GM18505 (cell line): ENCODE results near the gene OPRD1.
"Not testable (repeated sequence)": the region's sequence is repeated elsewhere in the genome, so short reads cannot be mapped to it uniquely, and the experiment has no call there.

Source experiments
- ATAC-seq: cut with Tn5 transposase; IDR thresholded peaks from one replicate; pipeline ENCODE4 v1.9.1; 2021; ENCODE audit not compliant: unreplicated experiment
- POLR2A ChIP-seq: IDR thresholded peaks from 4 replicates; pipeline ENCODE4 v1.6.1; 2011; ENCODE audit warnings: borderline replicate concordance; ENCODE audit not compliant: insufficient read depth, insufficient read length; ENCODE audit errors: extremely low read depth

Gene OPRD1

GRCh38 chr1:28869952-28870351, 58.0 kb downstream of the OPRD1 start:
- ATAC-seq, result no peak
- no peak for TF ChIP-seq POLR2A

- no peak for TF ChIP-seq POLR2A
- ATAC-seq, result no peak
These were observed 59.8 kb downstream of the OPRD1 start for GRCh38 chr1:28871631-28872401.

DNA sequence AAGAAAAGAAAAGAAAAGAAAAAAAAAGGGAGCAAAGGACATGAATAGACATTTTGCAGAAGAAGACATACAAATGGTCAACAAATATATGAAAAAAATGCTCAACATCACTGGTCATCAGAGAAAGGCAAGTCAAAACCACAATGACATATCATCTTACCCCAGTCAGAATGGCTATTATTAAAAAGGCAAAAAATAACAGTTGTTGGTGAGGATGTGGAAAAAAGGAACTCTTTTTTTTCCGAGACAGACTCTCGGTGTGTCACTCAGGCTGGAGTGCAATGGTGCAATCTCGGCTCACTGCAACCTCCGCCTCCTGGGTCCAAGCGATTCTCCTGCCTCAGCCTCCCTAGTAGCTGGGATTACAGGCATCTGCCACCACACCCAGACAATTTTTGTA, 63.2 kb downstream of the OPRD1 start:
- not testable (repeated sequence) for ATAC-seq

- no peak for TF ChIP-seq POLR2A
- no peak for ATAC-seq
These were observed 65.3 kb downstream of the OPRD1 start for GRCh38 chr1:28877132-28877781.

DNA sequence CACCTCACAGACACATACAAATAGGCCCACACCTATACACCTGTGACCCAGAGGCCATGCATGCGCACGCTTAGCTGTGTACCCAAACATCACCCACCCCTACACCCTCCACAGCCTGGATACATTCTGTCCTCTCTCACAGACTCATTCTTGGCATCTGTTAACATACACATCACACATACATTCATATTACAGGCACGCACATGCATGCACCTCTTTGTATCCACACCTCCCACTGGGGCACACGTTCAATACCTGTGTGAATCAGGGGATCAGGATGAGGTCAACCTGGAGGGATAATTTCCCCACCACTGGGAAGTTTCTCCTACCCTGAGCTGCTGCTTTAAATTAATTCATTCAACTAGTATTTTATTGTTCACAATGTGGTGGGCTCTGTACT, 66.8 kb downstream of the OPRD1 start:
- no peak for ATAC-seq
- no peak for TF ChIP-seq POLR2A

DNA sequence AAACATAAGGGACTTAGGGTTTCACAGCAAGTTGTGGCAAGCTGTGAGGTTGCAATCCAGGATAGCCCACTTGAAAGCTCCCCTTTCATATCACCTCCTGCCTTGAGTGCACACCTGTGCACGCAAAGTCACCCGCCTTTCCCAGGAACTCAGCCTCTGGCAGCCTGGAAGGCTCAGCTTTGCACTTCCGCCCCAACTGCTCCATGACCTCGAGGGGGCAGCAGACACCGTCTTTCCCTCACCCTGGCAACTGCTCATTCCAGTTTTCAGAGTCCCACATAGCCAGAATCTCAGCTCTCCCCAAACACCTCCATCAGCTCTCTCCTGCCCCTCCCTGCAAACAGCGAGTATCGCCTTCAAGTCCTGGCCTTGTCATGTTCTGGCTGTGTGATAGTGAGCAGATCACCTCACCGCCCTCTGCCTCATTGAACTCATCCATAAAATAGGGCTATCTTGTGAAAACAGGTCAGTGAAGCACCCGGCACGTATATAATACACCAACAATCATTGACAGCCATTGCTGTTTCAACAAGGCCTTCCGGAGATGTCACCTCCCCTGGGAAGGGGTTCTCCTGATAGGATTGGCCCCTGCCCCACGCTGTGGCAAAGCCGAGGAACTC, 70.1 kb downstream of the OPRD1 start:
- no peak for TF ChIP-seq POLR2A
- ATAC-seq, result no peak

- TF ChIP-seq POLR2A, result no peak
- no peak for ATAC-seq
These were observed 71.3 kb downstream of the OPRD1 start for GRCh38 chr1:28883242-28883616.

- no peak for TF ChIP-seq POLR2A
- ATAC-seq, result no peak
These were observed 73.5 kb downstream of the OPRD1 start for GRCh38 chr1:28885472-28885877.

DNA sequence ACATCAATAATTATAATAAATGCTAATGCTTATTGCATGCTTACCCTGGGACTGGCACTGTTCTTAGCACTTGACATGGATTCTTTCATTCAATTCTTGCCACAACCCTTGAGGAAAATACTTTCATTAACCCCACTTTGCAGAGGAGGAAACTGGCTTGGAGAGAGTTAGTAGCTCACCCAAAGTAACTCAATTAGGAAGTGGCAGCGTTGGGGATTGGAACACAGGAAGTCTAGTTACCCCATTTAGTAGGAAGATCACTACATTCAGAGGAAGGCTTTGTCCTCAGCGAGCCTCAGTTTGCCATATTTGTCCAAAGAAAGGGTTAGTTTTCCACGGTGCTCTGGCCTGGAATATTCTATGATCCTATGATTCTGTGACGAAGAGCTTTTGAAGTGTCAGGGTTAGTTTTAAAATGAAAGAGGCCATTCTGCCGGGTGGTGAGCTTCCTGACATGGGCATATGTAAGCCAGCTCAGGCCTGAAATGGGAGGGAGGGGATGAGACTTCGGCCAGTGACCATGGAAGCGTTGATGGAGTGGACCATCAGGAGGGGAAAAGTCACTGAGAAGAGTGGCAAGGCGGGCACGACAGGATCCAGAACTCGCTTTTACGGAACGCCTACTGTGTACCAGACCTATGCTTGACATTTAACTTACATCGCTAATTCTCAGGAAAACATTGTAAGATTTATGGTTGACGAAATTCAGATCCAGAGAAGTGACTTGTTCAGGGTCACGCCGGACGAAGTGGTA, 74.2 kb downstream of the OPRD1 start:
- ATAC-seq, result no peak
- no peak for TF ChIP-seq POLR2A

GRCh38 chr1:28886731-28887418, 74.9 kb downstream of the OPRD1 start:
- peak; percentile 55 for TF ChIP-seq POLR2A
- ATAC-seq, result peak; percentile 41

DNA sequence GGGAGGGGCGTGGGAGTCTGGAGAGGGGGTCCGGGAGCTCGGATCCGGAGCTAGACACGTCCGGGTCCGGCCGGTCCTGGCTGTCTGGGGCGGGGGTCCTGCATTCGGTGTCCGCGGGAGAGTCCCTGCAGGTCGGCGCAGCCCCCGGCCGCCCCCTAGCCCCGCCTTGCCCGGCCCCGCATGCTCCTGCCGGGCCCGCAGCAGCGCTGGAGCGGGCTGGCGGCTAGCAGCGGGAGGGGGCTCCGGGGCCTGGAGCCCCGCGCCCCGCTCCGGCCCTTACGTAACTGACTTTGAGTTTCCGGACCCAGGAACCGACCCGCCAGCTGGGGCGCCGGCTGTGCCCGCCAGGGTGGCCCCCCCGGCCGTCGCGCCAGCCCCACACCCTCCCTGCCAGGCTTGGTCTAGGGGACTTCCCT, 75.5 kb downstream of the OPRD1 start:
- TF ChIP-seq POLR2A, result no peak
- no peak for ATAC-seq

GRCh38 chr1:28887835-28888682, 76.1 kb downstream of the OPRD1 start:
- no peak for ATAC-seq

More at GRCh38 chr1:28887835-28888682, 76.1 kb downstream of the OPRD1 start:
- no peak for TF ChIP-seq POLR2A
